D721Med (cell line): ENCODE results near the gene CERS6.

Source experiments
- DNase-seq: peaks from one replicate; pipeline ENCODE4 v3.0.0; 2011; ENCODE audit warnings: low spot score; ENCODE audit not compliant: insufficient read length
- FAIRE-seq: peaks from 2 replicates; lab custom pipeline; 2011; peaks lifted over from hg19 to GRCh38; lab: Jason Lieb, UNC
- TF ChIP-seq, protein P1 (sequence below): IDR thresholded peaks from 2 replicates; pipeline ENCODE4 v1.5.1; 2012; ENCODE audit warnings: mild to moderate bottlenecking, control low read depth; ENCODE audit not compliant: insufficient read depth; ENCODE audit errors: missing control alignments

Gene CERS6

GRCh38 chr2:168723275-168723899 is 267.3 kb downstream of the CERS6 start:
- FAIRE-seq, result no peak
- TF ChIP-seq, protein P1, sequence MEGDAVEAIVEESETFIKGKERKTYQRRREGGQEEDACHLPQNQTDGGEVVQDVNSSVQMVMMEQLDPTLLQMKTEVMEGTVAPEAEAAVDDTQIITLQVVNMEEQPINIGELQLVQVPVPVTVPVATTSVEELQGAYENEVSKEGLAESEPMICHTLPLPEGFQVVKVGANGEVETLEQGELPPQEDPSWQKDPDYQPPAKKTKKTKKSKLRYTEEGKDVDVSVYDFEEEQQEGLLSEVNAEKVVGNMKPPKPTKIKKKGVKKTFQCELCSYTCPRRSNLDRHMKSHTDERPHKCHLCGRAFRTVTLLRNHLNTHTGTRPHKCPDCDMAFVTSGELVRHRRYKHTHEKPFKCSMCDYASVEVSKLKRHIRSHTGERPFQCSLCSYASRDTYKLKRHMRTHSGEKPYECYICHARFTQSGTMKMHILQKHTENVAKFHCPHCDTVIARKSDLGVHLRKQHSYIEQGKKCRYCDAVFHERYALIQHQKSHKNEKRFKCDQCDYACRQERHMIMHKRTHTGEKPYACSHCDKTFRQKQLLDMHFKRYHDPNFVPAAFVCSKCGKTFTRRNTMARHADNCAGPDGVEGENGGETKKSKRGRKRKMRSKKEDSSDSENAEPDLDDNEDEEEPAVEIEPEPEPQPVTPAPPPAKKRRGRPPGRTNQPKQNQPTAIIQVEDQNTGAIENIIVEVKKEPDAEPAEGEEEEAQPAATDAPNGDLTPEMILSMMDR, result no peak
- no peak for DNase-seq

DNA sequence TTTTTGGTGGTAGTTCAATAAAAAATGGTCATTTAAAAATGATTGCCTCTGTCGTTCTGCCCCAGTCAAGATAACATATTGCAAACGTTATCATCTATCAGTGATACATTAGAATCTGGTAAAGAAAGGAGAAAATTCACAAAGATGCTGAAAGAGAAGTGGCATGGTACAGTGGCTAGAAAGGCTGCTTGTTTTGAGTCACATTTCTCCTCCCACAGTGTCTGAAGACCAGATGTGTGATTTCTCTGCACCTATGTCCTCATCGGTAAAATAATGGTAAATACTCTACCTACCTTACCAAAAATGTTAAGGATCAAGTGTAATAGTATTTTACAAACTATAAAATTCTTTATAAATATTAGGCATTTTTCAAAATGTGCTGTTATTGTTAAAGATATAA is 270.3 kb downstream of the CERS6 start:
- FAIRE-seq (no peak), DNase-seq (no peak)
- TF ChIP-seq, protein P1, result no peak

GRCh38 chr2:168727904-168728470 is 271.9 kb downstream of the CERS6 start:
- DNase-seq (no peak), FAIRE-seq (no peak)
- TF ChIP-seq, protein P1, result no peak

- DNase-seq (no peak), FAIRE-seq (no peak)
- TF ChIP-seq, protein P1, result no peak
These were observed 273.4 kb downstream of the CERS6 start for GRCh38 chr2:168729455-168729854.

- DNase-seq, result no peak
- TF ChIP-seq, protein P1, result no peak
These were observed 274.3 kb downstream of the CERS6 start for GRCh38 chr2:168730344-168730743.

GRCh38 chr2:168731002-168731401 is 274.9 kb downstream of the CERS6 start:
- TF ChIP-seq, protein P1, result no peak
- FAIRE-seq (no peak), DNase-seq (no peak)

More at GRCh38 chr2:168730344-168730743, 274.3 kb downstream of the CERS6 start:
- no peak for FAIRE-seq

- DNase-seq (no peak), FAIRE-seq (no peak)
- TF ChIP-seq, protein P1, result no peak
These were observed 275.5 kb downstream of the CERS6 start for GRCh38 chr2:168731616-168732015.
